GM21529 (cell line): ENCODE measurements around the gene SLC25A40.
A peak's percentile ranks its signal among the peaks of the same experiment; 100 is the strongest.
"Not testable (repeated sequence)": the region's sequence is repeated elsewhere in the genome, so short reads cannot be mapped to it uniquely, and the experiment has no call there.

Experiments
- ATAC-seq: cut with Tn5 transposase; IDR thresholded peaks from one replicate; pipeline ENCODE4 v1.9.1; 2021; ENCODE audit not compliant: unreplicated experiment

The SLC25A40 gene

GRCh38 chr7:87873328-87873727, 2.8 kb downstream of the SLC25A40 start:
- ATAC-seq: not testable (repeated sequence)

- no peak for ATAC-seq
Measured at GRCh38 chr7:87872346-87872745, 3.8 kb downstream of the SLC25A40 start.

DNA sequence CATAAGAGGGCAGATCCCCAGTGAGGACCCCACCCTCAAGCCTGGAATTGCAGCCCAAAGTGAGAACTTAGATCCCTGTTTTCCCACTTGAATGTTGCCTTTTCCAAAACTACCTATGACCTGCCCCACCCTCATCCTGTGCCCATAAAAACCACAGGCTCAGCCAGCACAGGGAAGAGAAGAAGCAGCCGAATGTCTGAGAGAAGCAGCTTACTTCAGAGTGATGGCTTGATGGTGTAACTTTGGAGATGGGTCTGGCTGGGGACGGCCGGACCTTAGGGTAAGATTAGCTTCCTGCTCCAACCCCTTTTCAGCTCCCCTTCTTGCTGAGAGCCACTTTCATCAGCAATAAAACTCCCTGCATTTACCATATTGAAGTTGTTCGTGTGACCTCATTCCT, 5.7 kb downstream of the SLC25A40 start:
- no peak for ATAC-seq

DNA sequence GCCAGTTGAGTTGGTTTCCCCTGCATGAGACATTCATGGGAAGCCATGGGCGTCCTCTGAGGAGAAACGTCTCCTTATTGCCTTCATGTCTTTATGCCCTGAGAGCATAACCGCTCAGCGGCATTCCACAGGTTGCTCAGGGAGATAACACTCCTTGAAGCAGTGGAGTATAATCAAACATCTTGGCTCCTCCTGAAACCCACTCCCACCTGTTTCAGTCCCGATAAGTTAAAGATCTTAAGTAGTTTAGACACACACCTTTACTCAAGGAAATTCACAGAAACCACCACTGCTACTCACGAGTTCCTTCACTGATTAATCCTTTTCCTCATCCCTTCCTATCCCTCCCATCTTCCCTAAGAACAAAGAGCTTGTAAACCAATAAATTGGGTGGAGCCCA, 9.6 kb downstream of the SLC25A40 start:
- ATAC-seq: not testable (repeated sequence)

DNA sequence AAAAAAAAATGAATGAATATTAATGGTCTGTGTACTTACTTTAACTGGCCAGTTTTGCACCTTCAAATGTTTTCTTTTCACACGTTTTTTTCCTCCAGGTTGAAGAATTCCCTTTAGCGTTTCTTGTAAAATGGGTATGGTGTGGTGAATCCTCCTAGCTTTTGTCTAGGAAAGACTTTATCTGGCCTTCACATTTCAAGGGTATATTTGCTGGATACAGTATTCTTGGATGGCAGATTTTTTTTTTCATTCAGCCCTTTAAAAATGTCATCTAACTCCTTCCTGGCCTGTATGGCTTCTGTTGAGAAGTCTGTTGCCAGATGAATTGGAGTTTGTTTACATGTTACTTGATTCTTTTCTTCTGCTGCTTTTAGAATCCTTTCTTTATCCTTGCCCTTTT, 10.1 kb downstream of the SLC25A40 start:
- ATAC-seq: no peak

DNA sequence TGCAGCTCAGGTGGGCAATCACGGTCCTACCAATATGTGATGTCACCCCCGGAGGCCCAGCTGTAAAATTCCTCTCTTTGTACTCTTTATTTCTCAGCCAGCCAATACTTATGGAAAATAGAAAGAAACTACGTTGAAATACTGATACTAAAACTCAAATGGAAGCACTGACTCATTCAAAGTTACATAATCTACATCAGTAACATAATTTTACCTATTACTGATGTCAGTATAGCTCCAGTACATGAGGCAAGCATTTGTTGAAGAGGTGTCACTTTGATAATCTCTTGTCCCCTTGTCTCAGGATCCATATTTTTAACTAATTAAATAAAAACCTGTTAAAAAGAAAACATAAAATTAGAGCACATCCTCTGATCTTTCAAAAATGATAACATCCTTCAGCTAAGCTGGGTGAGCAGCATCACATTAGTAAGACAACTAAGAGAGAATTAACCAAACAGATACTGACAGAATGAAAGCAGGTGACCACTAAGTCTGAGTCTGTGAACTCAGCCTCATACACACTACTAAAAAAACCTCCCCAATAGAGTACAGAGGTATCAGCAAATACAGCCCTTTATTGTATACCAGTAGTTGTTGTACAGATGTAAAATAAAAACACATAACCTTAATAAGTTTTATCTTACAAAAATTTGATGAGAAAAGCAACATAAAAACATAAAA, 17.6 kb downstream of the SLC25A40 start:
- ATAC-seq: no peak

DNA sequence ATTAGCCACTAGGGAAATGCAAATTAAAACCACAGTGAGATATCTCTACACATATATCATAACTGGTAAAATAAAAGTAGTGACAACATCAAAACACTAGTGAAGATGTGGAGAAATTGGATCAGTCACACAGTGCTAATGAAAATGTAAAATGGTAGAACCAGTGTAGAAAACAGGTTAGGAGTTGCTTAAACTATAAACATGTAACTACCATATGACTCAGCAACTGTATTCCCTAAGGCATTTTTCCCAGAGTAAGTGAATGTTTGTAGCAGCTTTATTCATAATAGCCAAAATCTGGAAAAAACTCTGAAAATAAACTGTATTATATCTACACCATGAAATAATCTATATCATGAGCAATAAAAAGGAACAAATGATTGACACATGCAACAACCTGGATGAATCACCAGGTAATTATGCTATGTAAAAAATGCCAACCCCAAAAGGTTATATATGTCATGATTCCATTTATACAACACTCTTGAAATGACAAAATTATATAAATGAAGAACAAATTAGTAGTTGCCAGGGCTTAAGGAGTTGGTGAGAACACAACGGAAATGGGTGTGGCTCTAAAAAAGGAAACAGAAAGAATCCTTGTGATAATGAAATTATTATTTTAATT, 22.8 kb downstream of the SLC25A40 start:
- no peak for ATAC-seq

GRCh38 chr7:87852306-87852705, 23.9 kb downstream of the SLC25A40 start:
- no peak for ATAC-seq

- ATAC-seq: no peak
Measured at GRCh38 chr7:87850836-87851593, 25.1 kb downstream of the SLC25A40 start.

DNA sequence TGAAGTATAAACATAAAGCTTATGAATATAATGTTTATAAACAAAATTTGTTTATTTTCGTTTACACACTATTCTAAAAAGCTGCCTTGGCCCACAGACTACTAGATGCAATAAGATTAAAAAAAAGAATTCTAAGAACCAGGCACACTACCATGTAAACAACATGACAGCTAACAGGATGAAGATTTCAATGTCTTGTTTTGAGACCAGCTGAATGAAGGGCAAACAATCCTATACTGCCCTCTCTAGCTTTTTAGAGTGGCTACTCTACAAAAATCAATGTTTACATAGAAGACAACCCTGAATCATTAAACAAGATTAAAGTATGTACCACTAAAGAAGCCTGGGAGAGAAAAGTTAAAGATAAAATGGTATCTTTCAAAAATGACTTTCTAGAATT, 38.6 kb downstream of the SLC25A40 start:
- no peak for ATAC-seq

DNA sequence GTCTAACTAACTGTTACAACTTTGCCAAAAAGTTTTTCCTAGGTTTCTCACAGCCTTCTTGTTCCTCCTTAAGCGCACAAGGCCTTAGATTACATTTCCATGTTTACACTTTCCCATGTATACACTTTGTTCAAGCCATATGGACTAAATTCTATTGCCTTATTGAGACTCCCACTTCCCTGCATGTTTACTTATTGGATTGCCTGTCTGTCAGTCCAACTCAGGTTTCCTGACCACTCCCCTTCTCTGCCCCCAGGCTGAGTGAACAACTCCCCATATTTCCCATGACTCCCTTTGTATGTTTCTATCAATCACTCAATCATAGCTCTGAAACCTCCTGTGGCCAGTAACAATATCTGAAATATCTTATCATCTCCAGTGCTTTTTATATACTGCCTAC, 43.0 kb downstream of the SLC25A40 start:
- no peak for ATAC-seq

DNA sequence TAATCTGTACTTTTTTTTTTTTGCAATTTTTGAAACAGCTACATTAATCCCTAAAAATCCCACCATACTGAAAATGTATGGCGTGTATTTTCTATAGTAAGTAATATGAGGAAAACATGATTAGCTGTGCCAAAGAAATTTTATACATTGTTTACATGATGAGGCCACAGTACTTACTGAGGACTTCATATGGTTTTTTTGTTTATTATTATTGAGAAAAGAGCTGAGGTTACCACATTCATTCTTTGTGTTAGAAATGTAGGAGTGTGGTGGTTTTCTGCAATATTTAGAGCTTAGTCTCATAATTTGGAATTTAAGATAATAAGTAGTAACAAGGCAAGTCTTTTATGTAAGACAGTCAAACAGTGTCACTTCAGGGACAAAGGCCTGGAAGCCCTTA, 45.1 kb downstream of the SLC25A40 start:
- no peak for ATAC-seq

- not testable (repeated sequence) for ATAC-seq
Measured at GRCh38 chr7:87828383-87828782, 47.8 kb downstream of the SLC25A40 start.

- not testable (repeated sequence) for ATAC-seq
Measured at GRCh38 chr7:87825369-87825768, 50.8 kb downstream of the SLC25A40 start.

DNA sequence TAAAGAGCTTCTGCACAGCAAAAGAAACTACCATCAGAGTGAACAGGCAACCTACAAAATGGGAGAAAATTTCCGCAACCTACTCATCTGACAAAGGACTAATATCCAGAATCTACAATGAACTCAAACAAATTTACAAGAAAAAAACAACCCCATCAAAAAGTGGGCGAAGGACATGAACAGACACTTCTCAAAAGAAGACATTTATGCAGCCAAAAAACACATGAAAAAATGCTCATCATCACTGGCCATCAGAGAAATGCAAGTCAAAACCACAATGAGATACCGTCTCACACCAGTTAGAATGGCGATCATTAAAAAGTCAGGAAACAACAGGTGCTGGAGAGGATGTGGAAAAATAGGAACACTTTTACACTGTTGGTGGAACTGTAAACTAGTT, 54.1 kb downstream of the SLC25A40 start:
- ATAC-seq: not testable (repeated sequence)

- no peak for ATAC-seq
Measured at GRCh38 chr7:87818336-87818735, 57.8 kb downstream of the SLC25A40 start.

GRCh38 chr7:87816389-87816788, 59.8 kb downstream of the SLC25A40 start:
- ATAC-seq: no peak

DNA sequence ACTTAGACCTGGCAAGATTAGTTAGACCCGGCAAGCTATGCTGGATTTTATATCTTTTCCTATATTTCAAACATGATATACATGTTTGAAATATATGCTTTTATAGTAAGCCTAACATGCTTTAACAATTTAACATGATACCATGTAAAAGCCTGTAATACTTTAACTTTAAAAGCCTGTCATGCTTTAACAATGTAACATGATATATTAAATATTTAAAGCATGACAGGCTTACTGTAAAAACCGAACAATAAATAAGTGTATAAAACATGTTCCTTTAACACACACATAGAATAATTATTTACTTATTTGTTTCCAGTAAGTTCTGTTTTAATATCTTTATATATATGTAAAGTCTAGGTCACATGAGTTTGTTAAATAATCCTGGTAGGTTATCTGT, 65.4 kb downstream of the SLC25A40 start:
- ATAC-seq: no peak

- no peak for ATAC-seq
Measured at GRCh38 chr7:87810130-87810529, 66.0 kb downstream of the SLC25A40 start.

DNA sequence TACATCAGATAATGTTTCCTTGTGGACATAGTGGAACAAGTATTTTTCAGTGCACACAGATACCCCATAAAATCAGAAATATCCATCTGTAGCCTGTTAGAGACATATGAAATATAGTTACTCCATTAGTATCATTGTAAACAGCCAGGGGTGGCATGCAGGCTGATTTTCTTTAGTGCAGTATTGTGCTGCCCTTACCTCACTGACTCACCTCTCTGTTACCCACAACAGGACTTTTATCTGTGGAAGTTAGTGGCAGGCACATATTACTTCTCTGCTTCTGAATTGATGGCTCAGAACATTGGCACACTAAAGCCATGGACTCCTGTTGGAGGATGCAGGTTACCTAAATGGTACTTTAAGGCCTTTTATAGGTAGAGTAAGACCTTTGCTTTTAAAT, 70.0 kb downstream of the SLC25A40 start:
- ATAC-seq: no peak

DNA sequence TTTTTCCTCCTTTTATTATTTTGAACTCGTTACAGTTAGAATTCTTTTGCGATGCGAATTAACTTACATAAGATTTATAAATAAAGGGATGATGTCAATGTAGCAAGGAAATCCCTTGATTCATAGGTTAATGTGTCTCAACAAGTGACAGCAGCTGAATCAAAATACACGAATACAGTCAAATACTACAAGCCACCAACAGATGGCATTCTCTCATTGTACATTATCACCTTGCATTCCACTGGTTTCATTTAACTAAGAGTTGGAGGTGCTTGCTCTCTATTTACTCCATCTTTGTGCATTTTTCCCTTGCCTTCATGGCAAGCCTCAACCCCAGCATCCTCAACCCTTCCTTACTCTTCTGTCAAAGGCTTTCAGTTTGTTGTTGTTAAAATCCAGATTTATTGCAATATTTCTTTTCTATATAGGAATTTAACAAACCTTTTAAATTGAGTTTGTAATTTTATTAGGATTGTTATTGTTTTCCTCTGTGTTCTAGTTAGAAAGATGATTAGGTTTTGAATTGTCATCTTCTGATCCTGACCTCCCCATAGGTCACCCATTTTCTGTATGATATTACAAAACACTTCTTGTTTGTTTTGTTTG, 78.3 kb downstream of the SLC25A40 start:
- peak; percentile 95 for ATAC-seq

- no peak for ATAC-seq
Measured at GRCh38 chr7:87797395-87797794, 78.8 kb downstream of the SLC25A40 start.
